CD4-positive, alpha-beta T cell treated with Interleukin-4 for 4 hours (primary cell): ENCODE data around the gene RASGRP2.

ENCODE experiments used
- DNase-seq: peaks from one replicate; pipeline ENCODE4 v3.0.0-alpha.2; 2020

RASGRP2 gene

GRCh38 chr11:64770120-64770519 is 26.2 kb upstream of the RASGRP2 start:
- no peak for DNase-seq

- DNase-seq, result no peak
These were observed 25.3 kb upstream of the RASGRP2 start for GRCh38 chr11:64769283-64769682.

DNA sequence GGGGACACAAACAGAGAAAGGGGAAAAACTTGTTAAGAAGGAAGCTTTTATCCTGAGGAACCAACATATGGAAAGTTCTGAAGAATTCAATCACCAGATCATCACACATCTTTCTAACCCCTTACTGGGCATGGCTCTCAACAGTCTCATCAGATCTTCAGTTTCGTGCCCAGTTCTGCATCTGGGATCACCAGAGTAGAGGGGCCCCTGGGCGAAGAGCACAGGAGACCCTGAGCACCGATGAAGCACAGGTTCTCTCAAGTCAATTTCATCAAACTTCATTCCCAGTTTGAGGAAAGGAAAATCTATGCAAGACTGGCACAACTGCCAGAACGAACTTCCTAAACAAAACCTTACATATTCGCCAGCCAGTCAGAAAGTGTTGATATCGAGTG is 24.4 kb upstream of the RASGRP2 start:
- DNase-seq, result no peak

DNA sequence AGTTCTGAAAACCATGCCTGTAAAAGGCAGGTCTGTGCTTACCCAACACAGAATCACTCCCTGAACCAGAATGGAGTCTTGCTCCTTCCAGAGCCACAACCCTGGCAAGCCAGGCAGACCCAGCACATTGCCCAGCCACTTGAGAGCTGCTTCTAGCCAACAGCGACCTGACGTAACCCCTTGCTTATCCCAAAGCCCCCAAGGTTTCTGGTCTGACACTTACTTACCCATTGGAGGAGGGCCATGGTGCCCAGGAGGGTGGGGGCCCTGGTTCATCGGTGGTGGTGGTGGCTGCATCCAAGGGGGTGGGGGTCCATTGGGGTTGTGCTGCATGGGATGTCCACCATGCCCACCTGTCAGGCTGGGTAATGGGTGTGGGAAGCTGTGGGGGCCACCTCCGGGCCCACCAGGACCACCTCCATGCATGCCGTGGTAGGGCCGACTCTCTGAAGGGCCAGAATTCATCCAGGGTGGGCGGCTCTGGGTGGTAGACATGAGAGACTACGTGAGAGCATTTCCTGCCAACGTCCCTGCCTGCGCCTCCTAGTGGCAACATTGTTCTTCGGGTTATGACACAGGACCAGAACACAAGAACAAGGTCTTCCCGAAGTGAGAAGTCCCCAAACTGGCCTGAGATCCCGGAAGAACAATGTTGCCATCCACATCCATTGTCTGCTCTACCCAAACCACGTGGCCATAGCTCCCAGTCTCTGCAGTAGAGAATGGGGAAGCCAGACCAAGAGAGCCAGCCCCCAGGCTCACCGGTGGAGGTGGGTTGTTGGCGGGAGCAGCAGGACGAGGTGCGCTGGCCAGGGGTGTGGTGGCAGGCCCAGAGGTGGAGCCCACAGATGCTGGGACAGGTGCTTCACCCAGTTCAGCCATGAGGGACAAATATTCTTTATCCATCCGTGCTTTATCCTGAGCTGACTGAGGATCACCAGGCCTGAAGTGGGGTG is 23.7 kb upstream of the RASGRP2 start:
- peak; percentile 76 for DNase-seq

GRCh38 chr11:64766881-64767280 is 22.9 kb upstream of the RASGRP2 start:
- no peak for DNase-seq

DNA sequence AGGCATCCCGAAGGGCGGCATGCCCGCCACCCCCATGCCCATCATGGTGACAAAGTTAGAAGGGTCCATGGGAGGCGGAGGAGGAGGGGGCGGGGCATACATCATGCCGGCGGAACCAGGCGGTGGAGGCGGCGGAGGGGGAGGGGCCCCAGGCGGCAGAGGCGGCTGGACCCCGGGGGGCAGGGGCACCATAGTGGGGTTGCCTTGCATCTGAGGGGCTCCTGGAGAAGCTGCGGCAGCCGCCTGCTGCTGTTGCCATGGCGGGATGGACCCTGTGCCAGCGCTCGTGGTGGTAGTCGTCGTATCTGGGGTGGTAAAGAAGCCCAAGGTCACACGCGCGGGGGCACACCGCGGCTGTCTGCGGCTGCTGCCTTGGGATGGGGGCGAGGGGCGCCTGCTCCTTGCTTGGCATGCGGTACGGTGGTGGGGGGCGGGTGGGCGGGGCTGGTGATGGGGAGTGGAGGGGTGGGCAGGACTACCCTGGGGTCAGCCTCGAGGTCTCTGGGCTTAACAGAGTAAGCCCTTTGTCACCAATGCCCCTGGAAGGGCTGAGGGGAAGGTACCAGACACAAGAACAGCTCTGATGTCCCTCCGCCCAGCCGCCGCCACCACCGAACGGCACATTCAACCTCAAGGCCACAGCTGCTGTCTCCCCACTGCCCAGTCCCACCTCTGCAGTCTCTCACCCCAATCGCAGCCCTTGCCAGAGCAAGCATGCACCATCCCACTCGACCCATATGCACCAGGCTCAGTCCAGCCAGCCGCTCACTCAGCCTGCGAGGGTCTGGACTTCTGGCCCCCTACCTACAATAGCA is 22.1 kb upstream of the RASGRP2 start:
- no peak for DNase-seq

DNA sequence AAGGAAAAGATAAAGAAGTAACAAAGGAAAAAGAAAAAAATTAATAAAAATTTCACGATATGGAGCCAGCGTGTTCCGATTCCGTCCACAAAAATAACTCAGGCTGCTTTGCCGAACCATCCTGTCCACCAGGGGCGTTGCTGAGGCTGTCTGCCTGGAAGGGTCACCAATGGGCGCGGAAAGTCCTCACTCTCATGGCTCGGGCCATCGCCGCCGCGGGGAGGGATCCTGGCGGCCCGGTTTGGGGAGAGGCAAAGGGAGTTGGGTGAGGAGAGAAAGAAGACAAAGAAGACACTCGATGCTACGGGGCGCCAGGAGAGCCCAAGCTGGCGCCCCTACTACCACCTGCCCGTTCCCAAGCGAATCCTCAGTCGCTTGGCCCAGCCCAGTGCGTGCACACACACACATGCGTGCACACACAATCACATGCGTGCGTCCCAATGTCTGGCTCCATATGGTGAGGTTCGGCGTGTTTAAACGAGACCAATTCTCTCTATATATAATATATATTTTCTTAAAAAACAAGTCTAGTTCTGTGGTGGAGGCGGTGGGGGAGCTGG is 21.4 kb upstream of the RASGRP2 start:
- DNase-seq, result no peak

GRCh38 chr11:64764753-64765152 is 20.8 kb upstream of the RASGRP2 start:
- no peak for DNase-seq

DNA sequence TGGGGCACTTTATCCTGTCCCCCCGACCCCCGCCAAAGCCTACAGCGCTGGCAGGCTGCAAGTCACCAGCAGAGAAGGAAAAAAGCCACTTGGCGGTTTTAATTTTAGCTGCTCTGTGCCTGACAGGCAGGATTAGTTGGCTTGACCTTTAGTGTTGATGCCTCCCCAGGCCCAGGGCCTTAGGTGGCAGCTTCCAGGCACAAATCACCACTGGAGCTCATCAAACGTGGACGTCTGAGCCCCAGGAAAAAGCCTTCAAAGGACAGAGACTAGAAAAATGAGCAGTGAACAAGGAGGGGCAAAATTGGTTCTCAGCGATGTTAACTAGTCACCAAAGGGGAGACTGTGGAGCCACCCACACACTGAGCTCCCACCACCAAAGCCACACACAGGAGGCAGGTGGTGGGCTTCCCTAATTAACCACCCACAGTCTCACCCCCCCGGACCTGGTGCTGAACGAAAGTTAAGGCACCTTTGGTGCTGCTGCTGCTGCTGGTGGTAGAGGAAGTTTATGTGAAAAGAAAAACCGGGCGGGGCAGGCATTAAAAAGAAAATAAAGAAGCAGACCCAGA is 20.2 kb upstream of the RASGRP2 start:
- peak; percentile 85 for DNase-seq

DNA sequence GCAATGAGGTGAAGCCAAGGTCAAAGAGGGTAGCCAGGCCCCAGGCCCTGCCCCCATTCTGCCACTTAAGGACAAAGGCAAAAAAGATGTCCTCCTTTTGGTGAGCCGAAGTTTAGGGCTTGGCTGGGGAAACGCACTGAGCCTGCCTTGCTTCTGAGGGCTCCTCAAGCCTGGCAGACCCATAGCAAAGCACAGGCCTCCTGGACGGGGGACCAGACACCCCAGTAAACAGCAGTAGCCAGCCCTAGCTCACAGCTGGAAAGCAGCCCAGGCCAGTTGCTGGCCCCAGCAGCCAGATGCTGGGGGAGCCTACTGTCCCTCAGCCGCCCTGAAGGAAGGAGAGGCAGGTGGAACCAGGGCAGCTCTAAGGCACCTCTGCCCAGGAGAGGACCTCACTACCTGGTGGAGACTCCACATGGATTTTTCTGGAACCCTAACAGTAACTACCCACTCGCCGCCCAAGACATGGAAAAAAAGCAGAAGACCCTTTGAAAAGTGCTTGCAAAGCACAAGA is 19.6 kb upstream of the RASGRP2 start:
- DNase-seq, result no peak

- DNase-seq, result peak; percentile 31
These were observed 19.0 kb upstream of the RASGRP2 start for GRCh38 chr11:64762674-64763525.

DNA sequence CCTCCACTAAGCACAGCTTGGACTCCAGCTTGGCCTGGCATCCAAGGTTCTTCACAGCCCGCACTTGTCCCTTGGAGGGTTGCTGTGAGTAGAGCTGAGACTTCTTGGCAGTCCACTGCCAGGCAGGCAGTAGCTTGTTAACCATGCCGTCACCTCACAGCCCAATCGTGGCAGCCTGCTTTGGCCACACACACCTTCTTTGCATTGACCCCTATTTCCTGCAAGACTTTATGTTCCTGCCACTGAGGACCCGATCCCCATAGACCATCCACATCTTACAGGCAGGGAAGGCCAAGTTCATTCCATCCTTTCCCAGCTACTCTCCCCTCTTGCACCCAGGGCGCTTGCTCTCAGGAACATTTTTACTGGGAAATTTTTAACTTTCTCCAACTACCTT is 18.3 kb upstream of the RASGRP2 start:
- DNase-seq, result no peak

GRCh38 chr11:64760759-64761420 is 16.9 kb upstream of the RASGRP2 start:
- no peak for DNase-seq

DNA sequence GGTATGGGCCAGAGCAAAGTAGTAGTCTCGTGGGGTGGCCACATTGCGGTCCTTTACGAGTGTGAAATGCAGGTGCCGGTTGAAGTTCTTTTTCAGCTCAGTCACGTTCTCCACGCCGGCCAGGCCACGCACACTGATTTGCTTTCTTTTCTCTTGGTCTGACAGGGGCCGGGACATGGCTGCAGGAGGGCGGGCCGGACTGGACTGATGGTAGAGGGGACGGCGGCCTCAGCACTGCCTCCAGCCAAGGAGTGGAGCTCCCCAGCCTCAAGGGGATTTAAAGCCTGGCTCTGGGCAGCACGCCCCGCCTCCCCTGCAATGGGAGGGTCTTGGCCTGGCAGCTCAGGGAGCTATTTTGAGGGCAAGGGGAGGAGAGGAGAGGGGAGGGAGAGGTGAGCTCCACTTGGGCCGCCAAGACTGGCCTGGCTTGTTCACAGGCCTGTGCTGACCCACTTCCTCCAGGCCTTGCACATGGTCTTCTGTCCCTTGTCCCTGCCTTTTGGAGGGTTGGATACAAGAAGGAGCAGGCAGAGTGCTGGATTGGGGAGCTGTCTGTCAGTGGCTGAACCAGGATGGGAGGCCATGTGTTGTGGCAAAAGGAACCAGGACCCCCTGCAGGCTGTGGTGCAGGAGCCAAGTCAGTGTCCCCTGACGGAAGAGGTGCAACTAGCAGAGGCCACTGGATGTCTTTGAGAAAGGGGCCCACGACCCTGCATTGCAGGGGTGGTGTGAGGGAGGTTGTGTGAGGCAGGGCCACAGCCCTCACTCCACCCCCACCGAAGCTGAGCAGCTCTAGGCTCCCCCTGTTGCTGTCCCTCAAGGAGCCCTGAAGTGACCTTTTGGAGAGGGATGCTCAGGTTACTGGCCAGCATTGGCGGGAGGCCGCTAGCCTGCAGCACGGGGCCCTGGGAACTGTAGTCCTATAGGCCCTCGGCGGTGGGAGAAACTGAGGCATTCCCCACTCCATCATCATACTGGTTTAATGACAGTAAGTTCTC is 16.1 kb upstream of the RASGRP2 start, which contains the start of gene PYGM:
TSS of gene PYGM (minus strand) at position 253 of the 998 bp plus-strand sequence. CDS start at position 177, 76 bp downstream.
- DNase-seq, result no peak

DNA sequence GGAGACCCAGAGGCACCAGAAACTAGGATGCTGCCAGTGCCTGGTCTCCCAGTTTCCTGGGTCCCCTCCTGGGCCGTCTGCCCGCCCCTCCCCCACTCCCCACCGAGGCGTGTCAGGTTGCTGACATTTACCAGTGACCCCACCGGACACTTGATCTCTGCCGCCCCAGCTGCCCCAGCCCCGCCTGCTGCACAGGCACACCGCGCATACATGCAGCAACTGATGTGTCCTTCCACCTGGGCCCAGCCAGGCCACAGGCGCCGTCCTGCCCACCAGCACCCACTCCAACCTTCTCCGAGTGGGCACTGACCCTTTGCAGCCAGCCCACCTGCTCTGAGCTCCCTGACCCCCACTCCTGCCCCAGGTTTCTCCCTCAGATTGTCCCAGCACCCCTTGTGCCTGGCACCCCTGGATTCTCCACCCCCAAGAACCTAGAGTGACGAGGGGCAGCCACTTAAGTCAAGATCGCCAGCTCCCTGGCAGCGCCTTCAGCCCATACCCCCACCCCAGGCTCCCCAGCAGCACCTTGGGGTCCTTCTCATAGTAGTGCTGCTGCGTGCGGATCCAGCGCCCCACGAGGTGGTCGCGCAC is 15.3 kb upstream of the RASGRP2 start:
- DNase-seq, result no peak

DNA sequence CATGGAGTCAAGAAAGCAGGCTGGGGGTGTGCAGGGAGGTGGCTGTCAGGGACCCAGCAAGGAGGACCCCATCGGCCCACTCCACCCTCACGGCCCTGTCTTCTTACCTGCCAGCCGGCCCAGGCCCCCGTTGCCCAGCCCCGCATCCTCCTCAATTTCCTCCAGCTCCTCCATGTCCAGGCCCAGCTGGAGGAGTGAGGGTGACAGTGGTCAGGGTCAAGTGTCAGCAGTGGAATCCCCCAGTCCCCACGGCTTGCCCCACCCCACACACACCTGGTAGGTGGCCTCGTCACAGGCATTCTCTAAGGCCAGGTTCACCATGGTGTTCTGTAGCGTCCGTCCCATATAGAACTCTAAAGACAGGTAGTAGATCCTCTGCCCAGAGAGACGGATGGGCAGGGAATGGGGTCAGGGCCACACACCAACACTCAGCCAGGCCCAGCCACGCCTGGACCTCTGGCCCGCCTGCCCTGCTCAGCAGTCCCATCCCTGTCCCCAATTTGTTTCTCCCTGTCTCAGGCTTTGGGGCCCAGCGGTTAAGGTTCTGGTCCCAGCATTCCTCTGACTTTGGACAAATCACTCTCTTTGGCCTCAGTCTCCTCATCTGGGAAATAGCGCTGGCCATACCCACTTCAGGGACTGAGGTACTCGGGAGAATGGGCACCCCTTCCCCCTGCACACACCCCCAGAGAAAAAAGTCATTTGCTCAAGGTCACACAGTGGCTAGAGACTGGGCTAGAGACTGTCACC is 14.6 kb upstream of the RASGRP2 start:
- DNase-seq, result no peak

DNA sequence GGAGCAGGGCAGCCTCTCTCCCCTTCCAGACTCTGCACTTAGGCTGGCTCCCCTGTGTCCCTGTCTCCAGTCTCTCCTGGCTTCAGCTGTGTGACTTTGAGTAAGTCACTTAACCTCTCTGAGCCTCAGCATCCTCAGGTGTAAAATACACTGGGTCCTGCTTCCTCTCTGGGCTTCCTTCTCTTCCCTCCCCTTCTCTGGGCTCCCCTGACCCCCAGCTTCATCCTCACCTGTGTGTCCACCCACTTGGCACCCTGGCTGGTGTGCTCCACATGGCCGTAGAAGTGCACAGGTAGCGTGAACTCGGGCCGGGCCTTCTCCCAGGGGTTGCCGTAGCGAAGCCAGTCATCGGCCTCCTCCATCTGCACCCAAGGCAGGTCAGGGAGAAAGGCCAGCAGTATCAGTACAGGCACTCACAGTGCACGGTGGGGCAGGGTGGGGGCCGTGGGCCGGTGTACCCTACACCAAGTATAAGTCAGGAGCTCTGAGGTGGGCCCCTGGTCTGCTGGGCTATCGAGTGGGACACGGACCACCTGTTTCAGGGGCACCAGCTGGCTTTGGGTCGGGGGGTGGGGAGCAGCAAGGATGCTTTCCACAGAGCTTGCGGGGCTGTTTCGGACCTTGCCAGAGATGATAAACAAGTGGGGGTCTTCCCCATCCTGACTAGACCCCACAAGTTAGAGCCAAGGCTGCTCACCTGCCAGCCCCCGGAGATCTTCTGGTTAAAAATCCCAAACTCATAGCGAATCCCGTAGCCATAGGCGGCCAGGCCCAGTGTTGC is 13.8 kb upstream of the RASGRP2 start:
- DNase-seq, result no peak
